AG09319 (cell line): ENCODE results near the gene COG5.

Source experiments
- DNase-seq: peaks from one replicate; pipeline ENCODE4 v3.0.0-alpha.2; 2010; ENCODE audit warnings: low read depth; ENCODE audit errors: extremely low read depth
- CTCF ChIP-seq: IDR thresholded peaks from 2 replicates; pipeline ENCODE4 v1.5.1; 2011; ENCODE audit warnings: low read depth, mild to moderate bottlenecking, inconsistent platforms, low read length, moderate library complexity

Gene COG5

GRCh38 chr7:107219563-107220244, 344.0 kb downstream of the COG5 start:
- TF ChIP-seq CTCF = no peak
- DNase-seq = no peak

- TF ChIP-seq CTCF = no peak
- DNase-seq = no peak
These were observed 349.8 kb downstream of the COG5 start for GRCh38 chr7:107213945-107214344.

GRCh38 chr7:107213193-107213788, 350.4 kb downstream of the COG5 start:
- no peak for TF ChIP-seq CTCF
- DNase-seq = no peak

- DNase-seq = no peak
- no peak for TF ChIP-seq CTCF
These were observed 351.0 kb downstream of the COG5 start for GRCh38 chr7:107212725-107213124.

- TF ChIP-seq CTCF = no peak
- DNase-seq = no peak
These were observed 353.3 kb downstream of the COG5 start for GRCh38 chr7:107210400-107210799.

GRCh38 chr7:107209565-107209964, 354.2 kb downstream of the COG5 start:
- TF ChIP-seq CTCF = no peak

GRCh38 chr7:107208563-107208962, 355.2 kb downstream of the COG5 start:
- TF ChIP-seq CTCF = no peak
- no peak for DNase-seq

More at GRCh38 chr7:107209565-107209964, 354.2 kb downstream of the COG5 start:
- no peak for DNase-seq
